OCI-LY7 (cell line): ENCODE measurements around the gene SLC6A18. TPM values are rescaled to one million over a fixed set of nuclear protein-coding genes. Genes with fewer than 3 reads are reported as not detected.

Experiments
- BruUV-seq: library from RNA; stranded (reverse); fragments of 400-500 nt; replicated peaks from 2 replicates; lab custom pipeline; 2021; lab: Mats Ljungman, UMichigan
- CTCF ChIA-PET: fragments of 300-600 bp; sonication (Branson Sonifier 250); formaldehyde crosslinking; loops from one replicate; lab custom pipeline; 2022; ENCODE audit warnings: antibody characterized with exemption; ENCODE audit not compliant: unreplicated experiment; lab: Charles Lee
- POLR2A ChIA-PET: fragments of 300-600 bp; sonication (Branson Sonifier 250); formaldehyde crosslinking; loops from one replicate; lab custom pipeline; 2022; ENCODE audit warnings: antibody characterized with exemption; lab: Charles Lee
- DNase-seq: peaks from one replicate; pipeline ENCODE4 v3.0.0-alpha.2; 2015; ENCODE audit warnings: low spot score
- H2AFZ ChIP-seq: fragments of 200-600 bp; sonication (generic), shearing (Covaris generic); 2 replicates; pipeline ENCODE4 v1.6.1; 2014; ENCODE audit warnings: mild to moderate bottlenecking, antibody characterized with exemption, low read length, moderate library complexity
- H3K27ac ChIP-seq: fragments of 200-600 bp; sonication (generic); 2 replicates; pipeline ENCODE4 v1.5.1; 2014; ENCODE audit warnings: mixed run types, low read depth, mild to moderate bottlenecking, moderate library complexity, low read length, inconsistent platforms; ENCODE audit not compliant: poor library complexity, severe bottlenecking
- H3K36me3 ChIP-seq: fragments of 200-600 bp; sonication (generic); 2 replicates; pipeline ENCODE4 v1.6.1; 2014; ENCODE audit warnings: mild to moderate bottlenecking, antibody characterized with exemption, low read length, moderate library complexity, mixed read lengths; ENCODE audit not compliant: insufficient read depth
- H3K4me1 ChIP-seq: fragments of 200-600 bp; sonication (generic); 2 replicates; pipeline ENCODE4 v1.5.1; 2014; ENCODE audit warnings: mild to moderate bottlenecking, low read length; ENCODE audit not compliant: insufficient read depth, poor library complexity, severe bottlenecking
- H3K4me2 ChIP-seq: fragments of 200-600 bp; sonication (generic); 2 replicates; pipeline ENCODE4 v1.6.1; 2014; ENCODE audit warnings: mild to moderate bottlenecking, low read length
- H3K4me3 ChIP-seq: fragments of 200-600 bp; sonication (generic); 2 replicates; pipeline ENCODE4 v1.5.1; 2014; ENCODE audit warnings: mild to moderate bottlenecking, low read depth, low read length; ENCODE audit not compliant: poor library complexity, severe bottlenecking
- H3K79me2 ChIP-seq: fragments of 200-600 bp; sonication (generic); 2 replicates; pipeline ENCODE4 v1.6.1; 2016; ENCODE audit warnings: low read depth, mild to moderate bottlenecking, low read length, moderate library complexity, mixed read lengths; ENCODE audit not compliant: insufficient read depth
- H3K9me2 ChIP-seq: fragments of 200-600 bp; sonication (generic); 2 replicates; pipeline ENCODE4 v1.6.1; 2016; ENCODE audit warnings: mild to moderate bottlenecking, low read length, mixed read lengths; ENCODE audit not compliant: insufficient read depth
- H3K9me3 ChIP-seq: fragments of 200-600 bp; sonication (generic); 2 replicates; pipeline ENCODE4 v1.6.1; 2014; ENCODE audit warnings: mild to moderate bottlenecking, mixed run types, low read length, mixed read lengths
- H4K20me1 ChIP-seq: fragments of 200-600 bp; sonication (generic); 2 replicates; pipeline ENCODE4 v1.6.1; 2014; ENCODE audit warnings: mild to moderate bottlenecking, antibody characterized with exemption, low read length, moderate library complexity, mixed read lengths; ENCODE audit not compliant: insufficient read depth
- EZH2phosphoT487 ChIP-seq: fragments of 200-600 bp; sonication (generic); IDR thresholded peaks from 2 replicates; pipeline ENCODE4 v1.6.1; 2018; ENCODE audit warnings: low read depth, borderline replicate concordance, mild to moderate bottlenecking, mixed run types, antibody characterized with exemption, low read length, moderate library complexity, mixed read lengths
- intact Hi-C: fragments of 100-400 bp; cut with micrococcal nuclease; formaldehyde crosslinking; loops from one replicate; pipeline ENCODE4 v1.10.0; 2022; ENCODE audit not compliant: unreplicated experiment
- total RNA-seq, 2 experiments: library from RNA; depleted of rRNA in 1 of 2; stranded (reverse); fragments of >200 nt in 1 of 2; shearing (Covaris generic) in 1 of 2; gene quantifications; 2 replicates each; pipeline ENCODE4 v1.2.3, GENCODE V29; 2014 to 2022
- TF ChIP-seq, protein P1 (sequence below): fragments of 200-600 bp; sonication (generic); conservative IDR thresholded peaks from 2 replicates; pipeline ENCODE4 v1.5.1; 2014; ENCODE audit warnings: mild to moderate bottlenecking, antibody characterized with exemption, low read length, moderate library complexity, mixed read lengths

SLC6A18 gene
- total RNA-seq, 2 experiments from 2014 or later = not detected

DNA sequence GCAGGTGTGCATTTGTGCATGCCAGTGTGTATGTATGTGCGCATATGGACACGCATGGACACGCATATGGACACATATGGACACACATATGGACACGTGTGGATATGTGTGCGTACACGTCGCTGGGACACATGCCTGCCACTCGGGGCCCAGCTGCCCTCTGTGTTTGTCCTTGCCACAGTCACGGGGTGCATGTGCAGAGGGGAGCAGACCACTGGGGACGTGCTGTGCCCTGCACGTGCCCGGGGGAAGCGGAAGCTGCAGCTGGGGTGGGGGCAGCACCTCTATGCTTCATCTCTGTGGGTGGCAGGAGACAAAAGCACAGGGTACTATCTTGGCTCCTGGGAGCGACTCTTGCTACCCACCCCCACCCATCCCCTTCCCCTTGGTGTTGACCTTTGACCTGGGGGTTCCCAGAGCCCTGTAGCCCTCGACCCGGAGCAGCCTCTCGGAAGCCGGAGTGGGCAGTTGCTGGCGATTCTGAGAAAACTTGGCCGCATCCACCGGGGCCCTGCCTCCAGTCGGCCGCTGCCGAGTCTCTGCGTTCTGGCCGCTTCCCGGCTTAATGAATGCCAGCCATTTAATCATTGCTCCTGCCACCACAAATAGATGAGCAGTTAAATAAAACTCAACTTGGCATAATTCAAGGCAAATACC lies 2.4 kb upstream of the SLC6A18 start:
- no peaks in the 10 kb centered on the region for H3K9me2 ChIP-seq
- H3K4me1 ChIP-seq = no peaks in the 10 kb centered on the region
- no peak overlapping the region for H3K4me2 ChIP-seq
- no peak overlapping the region for H3K27ac ChIP-seq
- BruUV-seq = no TSS peak
- H3K36me3 ChIP-seq = no peaks in the 10 kb centered on the region
- no peaks in the 10 kb centered on the region for H3K9me3 ChIP-seq
- no peak overlapping the region for H2AFZ ChIP-seq
- no peak for TF ChIP-seq EZH2phosphoT487
- TF ChIP-seq, protein P1, sequence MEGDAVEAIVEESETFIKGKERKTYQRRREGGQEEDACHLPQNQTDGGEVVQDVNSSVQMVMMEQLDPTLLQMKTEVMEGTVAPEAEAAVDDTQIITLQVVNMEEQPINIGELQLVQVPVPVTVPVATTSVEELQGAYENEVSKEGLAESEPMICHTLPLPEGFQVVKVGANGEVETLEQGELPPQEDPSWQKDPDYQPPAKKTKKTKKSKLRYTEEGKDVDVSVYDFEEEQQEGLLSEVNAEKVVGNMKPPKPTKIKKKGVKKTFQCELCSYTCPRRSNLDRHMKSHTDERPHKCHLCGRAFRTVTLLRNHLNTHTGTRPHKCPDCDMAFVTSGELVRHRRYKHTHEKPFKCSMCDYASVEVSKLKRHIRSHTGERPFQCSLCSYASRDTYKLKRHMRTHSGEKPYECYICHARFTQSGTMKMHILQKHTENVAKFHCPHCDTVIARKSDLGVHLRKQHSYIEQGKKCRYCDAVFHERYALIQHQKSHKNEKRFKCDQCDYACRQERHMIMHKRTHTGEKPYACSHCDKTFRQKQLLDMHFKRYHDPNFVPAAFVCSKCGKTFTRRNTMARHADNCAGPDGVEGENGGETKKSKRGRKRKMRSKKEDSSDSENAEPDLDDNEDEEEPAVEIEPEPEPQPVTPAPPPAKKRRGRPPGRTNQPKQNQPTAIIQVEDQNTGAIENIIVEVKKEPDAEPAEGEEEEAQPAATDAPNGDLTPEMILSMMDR = no peak
- no peaks in the 10 kb centered on the region for H3K79me2 ChIP-seq
- no peak overlapping the region for H3K4me3 ChIP-seq
- ChIA-PET CTCF (no interaction called here), POLR2A (no interaction called here)
- DNase-seq = no peak
- no peaks in the 10 kb centered on the region for H4K20me1 ChIP-seq
- intact Hi-C loops = no loop called here

GRCh38 chr5:1223278-1223670 lies 1.9 kb upstream of the SLC6A18 start:
- ChIA-PET POLR2A (no interaction called here), CTCF (no interaction called here)
- Histone ChIP-seq H3K36me3 (no peaks in the 10 kb centered on the region), H3K4me2 (no peak overlapping the region), H3K9me2 (no peaks in the 10 kb centered on the region), H3K4me3 (no peak overlapping the region), H3K9me3 (no peaks in the 10 kb centered on the region), H3K27ac (no peak overlapping the region), H4K20me1 (no peaks in the 10 kb centered on the region), H2AFZ (no peak overlapping the region), H3K4me1 (no peaks in the 10 kb centered on the region), H3K79me2 (no peaks in the 10 kb centered on the region)
- BruUV-seq = no TSS peak
- no peak for DNase-seq
- TF ChIP-seq EZH2phosphoT487 = no peak
- TF ChIP-seq, protein P1 = no peak
- intact Hi-C loops = no loop called here

GRCh38 chr5:1224631-1225030 lies 550 bp upstream of the SLC6A18 start:
- Histone ChIP-seq H3K9me3 (no peaks in the 10 kb centered on the region), H3K36me3 (no peaks in the 10 kb centered on the region), H3K4me1 (peaks cover under 1% of the 10 kb centered on the region), H3K79me2 (no peaks in the 10 kb centered on the region), H3K4me3 (no peak overlapping the region), H3K27ac (no peak overlapping the region), H3K4me2 (no peak overlapping the region), H3K9me2 (no peaks in the 10 kb centered on the region), H4K20me1 (no peaks in the 10 kb centered on the region), H2AFZ (no peak overlapping the region)
- BruUV-seq = no TSS peak
- no peak for DNase-seq
- intact Hi-C loops = no loop called here
- TF ChIP-seq EZH2phosphoT487 = no peak
- TF ChIP-seq, protein P1 = no peak
- CTCF ChIA-PET = no interaction called here
- POLR2A ChIA-PET = no interaction called here
